ENCODE data around the gene DENND4C.
A peak's percentile ranks its signal among the peaks of the same experiment; 100 is the strongest.
"Not testable (repeated sequence)": the region's sequence is repeated elsewhere in the genome, so short reads cannot be mapped to it uniquely, and the experiment has no call there.

Gene DENND4C

DNA sequence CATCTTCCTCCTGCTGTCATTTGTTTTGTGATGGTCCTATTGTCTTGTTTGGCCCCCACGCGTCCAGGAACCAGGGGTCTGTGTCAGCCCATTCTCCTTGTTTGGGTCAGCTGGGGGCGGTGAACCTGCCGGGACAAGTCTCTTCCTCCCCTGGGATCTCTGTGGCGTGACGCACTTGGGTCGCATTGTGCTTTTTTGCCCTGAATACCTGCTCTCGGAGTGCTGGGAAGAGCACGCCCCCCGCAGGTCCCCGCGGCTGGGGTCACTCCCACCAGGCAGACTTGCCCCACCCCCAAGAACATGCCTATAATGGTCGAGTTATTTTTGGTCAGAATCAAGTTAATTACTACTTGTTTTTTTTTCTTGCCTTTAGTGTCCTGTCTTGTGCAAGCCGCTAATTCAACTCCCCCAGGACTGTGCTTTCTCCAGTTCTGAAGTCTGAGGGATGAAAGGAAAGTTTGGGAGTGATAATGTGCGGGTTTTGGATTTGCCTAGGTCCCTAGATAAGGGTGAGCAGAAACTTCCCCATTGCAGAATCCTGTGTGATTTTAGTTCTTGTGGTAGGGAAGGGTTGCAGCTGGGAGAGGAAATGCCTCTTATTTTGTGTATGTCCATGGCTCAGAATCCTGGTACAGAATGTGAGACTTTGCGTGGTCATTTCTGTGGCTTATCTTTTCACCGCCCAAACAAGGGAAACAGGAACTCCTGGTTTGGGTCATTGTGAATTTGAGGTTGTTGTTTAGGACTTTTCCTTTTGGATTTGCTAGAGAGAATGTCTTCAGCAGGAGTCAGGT is 179.1 kb downstream of the DENND4C start:
- peaks cover 20% of the 10 kb centered on the region for H3K4me1 Mint-ChIP-seq (ENCODE audit: low read depth)
- peak overlapping the region; percentile 87 for H3K4me3 Mint-ChIP-seq
- H3K27ac Mint-ChIP-seq, result peak overlapping the region; percentile 64
- no peaks in the 10 kb centered on the region for H3K27me3 Mint-ChIP-seq
- DNase-seq, result no peak
- no peaks in the 10 kb centered on the region for H3K9me3 Mint-ChIP-seq
- peaks cover 3% of the 10 kb centered on the region for H3K36me3 Mint-ChIP-seq (ENCODE audit: low read depth)

DNA sequence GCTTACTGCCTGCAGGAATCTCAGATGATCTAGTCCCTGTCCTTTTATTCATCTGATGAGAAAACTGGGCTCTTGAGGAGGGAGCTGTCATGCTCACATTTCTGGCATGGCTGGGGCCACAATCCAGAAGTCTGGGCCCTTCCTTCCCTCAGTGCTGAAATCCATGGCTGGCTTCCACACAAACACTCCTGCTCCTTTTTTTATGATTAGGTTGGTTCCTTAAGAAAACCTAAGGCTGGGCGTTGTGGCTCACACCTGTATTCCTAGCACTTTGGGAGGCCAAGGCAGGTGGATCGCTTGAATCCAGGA is 179.7 kb downstream of the DENND4C start:
- Mint-ChIP-seq H3K36me3 (ENCODE audit: low read depth) (peaks cover 3% of the 10 kb centered on the region), H3K4me3 (peak overlapping the region; percentile 87), H3K9me3 (no peaks in the 10 kb centered on the region), H3K27ac (no peak overlapping the region), H3K27me3 (no peaks in the 10 kb centered on the region), H3K4me1 (ENCODE audit: low read depth) (peaks cover 20% of the 10 kb centered on the region)
- DNase-seq, result no peak

DNA sequence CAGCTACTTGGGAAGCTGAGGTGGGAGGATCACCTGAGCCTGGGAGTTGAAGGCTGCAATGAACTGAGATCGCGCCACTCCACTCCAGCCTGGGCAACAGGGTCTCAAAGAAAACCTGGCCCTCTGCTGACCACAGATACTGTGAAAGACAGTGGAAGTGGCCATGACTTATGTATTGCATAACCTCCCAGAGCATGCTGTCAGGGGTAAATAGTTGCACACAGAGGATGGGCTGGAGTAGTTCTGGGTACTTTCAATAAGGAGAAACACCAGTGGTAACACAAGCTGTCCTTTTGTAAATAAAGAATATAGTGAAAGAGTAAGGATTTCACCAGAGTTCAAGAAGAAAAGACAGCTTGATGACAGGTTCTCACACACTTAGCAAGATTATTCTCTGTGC is 180.1 kb downstream of the DENND4C start:
- Mint-ChIP-seq H3K4me1 (ENCODE audit: low read depth) (peaks cover 20% of the 10 kb centered on the region), H3K27ac (no peak overlapping the region), H3K36me3 (ENCODE audit: low read depth) (peaks cover 3% of the 10 kb centered on the region), H3K9me3 (no peaks in the 10 kb centered on the region), H3K27me3 (no peaks in the 10 kb centered on the region), H3K4me3 (no peak overlapping the region)
- DNase-seq, result no peak

DNA sequence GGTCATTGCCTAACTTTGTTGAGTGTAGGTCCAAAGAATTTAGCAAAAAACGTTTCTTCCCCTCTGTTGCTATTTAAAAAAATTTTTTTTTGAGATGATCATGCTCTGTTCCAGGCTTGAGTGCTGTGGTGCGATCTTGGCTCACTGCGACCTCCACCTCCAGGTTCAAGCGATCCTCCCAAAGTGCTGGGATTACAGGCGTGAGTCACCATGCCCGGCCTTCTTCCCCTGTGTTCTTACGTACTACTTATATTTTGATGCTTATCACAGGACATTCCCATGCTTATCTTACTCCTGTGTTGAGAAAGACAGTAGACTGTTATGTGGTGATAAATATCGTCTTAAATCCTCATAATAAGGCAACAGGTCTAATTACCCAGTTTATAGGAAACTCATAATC is 180.8 kb downstream of the DENND4C start:
- Mint-ChIP-seq H3K4me3 (no peak overlapping the region), H3K36me3 (ENCODE audit: low read depth) (peaks cover 3% of the 10 kb centered on the region)

DNA sequence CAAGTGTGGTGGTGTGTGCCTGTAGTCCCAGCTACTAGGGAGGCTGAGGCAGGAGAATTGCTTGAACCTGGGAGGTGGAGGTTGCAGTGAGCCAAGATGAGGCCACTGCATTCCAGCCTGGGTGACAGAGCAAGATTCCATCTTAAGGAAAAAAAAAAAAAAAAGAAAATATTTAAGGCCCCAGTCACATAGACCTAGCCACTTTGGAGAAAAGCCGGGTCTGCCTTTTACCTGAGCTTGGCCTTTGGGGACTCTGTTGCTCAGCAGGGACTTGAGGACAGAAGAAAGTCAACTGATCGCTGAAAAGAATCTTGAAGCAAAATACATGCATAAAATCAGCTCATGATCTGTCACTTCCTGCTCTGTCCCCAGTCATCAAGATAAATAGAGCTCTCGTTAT is 183.0 kb downstream of the DENND4C start:
- Mint-ChIP-seq H3K4me1 (ENCODE audit: low read depth) (peaks cover 15% of the 10 kb centered on the region), H3K36me3 (ENCODE audit: low read depth) (peaks cover 12% of the 10 kb centered on the region)
- H3K27me3 Mint-ChIP-seq, H3K4me3 Mint-ChIP-seq, DNase-seq, H3K27ac Mint-ChIP-seq, H3K9me3 Mint-ChIP-seq: not testable (repeated sequence)

More for the DNA sequence above, 180.8 kb downstream of the DENND4C start:
- Mint-ChIP-seq H3K27me3 (no peaks in the 10 kb centered on the region), H3K27ac (no peak overlapping the region), H3K9me3 (no peaks in the 10 kb centered on the region), H3K4me1 (ENCODE audit: low read depth) (peaks cover 20% of the 10 kb centered on the region)
- DNase-seq, result no peak

DNA sequence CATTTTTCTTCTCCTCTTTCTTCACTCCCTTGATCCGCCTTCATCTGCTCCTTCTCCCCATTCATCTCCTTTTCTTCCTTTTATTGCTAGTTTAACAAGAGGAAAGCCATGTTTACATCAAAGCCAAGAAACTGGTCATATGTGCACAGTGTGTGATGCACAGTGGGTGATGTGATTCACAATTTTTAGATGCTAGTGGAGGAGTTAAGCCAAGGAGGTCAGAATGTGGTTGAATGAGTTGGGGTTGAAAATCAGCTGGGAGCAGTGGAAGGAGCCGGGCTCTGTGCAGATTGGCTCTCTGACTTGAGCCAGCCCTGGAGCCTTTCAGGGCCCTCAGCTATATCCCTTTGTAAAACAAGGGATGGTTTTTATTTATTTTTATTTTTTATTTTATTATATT is 185.7 kb downstream of the DENND4C start:
- Mint-ChIP-seq H3K27ac (no peak overlapping the region), H3K4me1 (ENCODE audit: low read depth) (peaks cover 3% of the 10 kb centered on the region), H3K36me3 (ENCODE audit: low read depth) (peaks cover 9% of the 10 kb centered on the region)

DNA sequence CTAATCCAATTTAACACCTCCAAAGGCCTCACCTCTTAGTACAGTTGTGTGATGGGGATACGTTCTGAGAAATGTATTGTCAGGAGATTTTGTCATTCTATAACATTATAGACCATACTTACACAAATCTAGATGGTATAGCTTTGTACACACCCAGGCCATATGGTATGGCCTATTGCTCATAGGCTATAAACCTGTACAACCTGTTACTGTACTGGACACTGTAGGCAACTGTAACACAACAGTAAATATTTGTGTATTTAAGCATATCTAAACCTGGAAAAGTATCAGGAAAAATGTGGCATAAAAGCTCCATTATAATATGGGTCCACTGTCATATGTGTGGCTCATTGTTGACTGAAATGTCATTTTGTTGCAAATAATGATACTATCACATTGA is 190.4 kb downstream of the DENND4C start:
- peaks cover 13% of the 10 kb centered on the region for H3K36me3 Mint-ChIP-seq (ENCODE audit: low read depth)
- DNase-seq, result no peak
- no peaks in the 10 kb centered on the region for H3K4me1 Mint-ChIP-seq (ENCODE audit: low read depth)
- H3K4me3 Mint-ChIP-seq, result no peak overlapping the region
- H3K9me3 Mint-ChIP-seq, result no peaks in the 10 kb centered on the region
- no peak overlapping the region for H3K27ac Mint-ChIP-seq
- no peaks in the 10 kb centered on the region for H3K27me3 Mint-ChIP-seq

More for the DNA sequence above, 185.7 kb downstream of the DENND4C start:
- Mint-ChIP-seq H3K9me3 (no peaks in the 10 kb centered on the region), H3K27me3 (no peaks in the 10 kb centered on the region), H3K4me3 (no peak overlapping the region)
- no peak for DNase-seq
